ENCODE measurements around the gene MINAR2.

The MINAR2 gene, protein sequence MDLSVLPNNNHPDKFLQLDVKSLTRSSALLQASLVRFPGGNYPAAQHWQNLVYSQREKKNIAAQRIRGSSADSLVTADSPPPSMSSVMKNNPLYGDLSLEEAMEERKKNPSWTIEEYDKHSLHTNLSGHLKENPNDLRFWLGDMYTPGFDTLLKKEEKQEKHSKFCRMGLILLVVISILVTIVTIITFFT

DNA sequence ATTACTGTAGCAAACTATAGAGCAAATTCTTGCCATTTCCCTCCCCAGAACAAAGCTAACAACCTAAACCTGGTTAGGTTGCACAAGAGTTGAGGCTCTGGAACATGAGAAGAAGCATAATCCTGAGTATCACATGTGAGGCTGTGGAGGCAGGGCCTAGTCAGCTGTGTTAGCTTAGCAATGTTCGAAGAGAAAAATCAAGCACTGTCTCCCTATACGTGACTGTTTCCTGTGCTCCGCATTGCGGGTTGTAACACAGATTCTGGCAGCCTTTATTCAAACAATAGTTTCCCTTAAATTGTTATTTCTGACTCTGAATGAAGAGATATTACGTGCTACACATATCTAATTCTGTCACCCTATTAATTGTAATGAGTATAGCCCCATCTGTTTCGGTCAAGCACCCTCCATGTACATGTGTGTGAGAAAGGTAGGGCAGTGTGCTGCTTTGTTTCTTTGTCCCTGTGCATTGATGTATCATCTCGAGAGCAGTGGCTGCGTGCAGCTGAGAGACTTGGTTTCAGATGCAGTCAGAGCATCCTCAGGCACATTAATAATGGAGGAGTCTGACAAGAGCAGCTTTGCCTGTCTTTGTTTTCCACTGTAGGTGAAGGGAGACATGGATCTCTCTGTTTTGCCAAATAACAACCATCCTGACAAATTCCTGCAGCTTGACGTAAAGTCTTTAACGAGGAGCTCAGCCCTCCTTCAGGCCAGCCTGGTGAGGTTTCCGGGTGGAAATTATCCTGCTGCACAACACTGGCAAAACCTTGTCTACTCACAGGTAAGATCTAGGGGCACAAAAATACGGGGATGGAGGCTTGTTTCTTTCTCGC lies at the start of gene MINAR2:
TSS of gene MINAR2 (plus strand) at position 523 of the 836 bp plus-strand sequence. CDS start at position 620, 97 bp downstream.
- no peak for DNase-seq
- TF ChIP-seq POLR2A (IDR thresholded peaks at IDR 0.05; ENCODE audit: low read length), result no peak
- TF ChIP-seq GATA1 (IDR thresholded peaks at IDR 0.05; ENCODE audit: low read depth, low read length), result no peak

DNA sequence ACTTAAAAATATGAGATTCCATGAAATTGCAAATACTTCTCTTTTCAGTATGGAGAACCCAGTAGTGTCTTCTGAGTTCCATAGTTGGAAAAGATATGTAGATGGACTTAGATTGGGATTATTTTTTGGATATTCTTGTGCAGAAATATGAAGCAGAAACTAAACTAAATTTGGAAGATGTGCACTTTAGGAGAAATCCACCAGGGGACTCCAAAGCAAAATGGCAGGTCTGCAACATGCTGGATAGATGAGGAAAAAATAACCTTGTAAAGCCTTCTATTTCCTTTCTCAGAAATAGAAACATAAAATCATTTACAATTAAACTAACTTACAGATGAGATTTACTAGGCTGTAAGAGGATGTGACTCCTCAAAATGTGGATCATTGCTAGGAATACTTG lies 49.2 kb upstream of the MINAR2 start:
- TF ChIP-seq GATA1 (IDR thresholded peaks at IDR 0.05; ENCODE audit: low read depth, low read length), result no peak
- no peak for TF ChIP-seq POLR2A (IDR thresholded peaks at IDR 0.05; ENCODE audit: low read length)
- no peak for DNase-seq

DNA sequence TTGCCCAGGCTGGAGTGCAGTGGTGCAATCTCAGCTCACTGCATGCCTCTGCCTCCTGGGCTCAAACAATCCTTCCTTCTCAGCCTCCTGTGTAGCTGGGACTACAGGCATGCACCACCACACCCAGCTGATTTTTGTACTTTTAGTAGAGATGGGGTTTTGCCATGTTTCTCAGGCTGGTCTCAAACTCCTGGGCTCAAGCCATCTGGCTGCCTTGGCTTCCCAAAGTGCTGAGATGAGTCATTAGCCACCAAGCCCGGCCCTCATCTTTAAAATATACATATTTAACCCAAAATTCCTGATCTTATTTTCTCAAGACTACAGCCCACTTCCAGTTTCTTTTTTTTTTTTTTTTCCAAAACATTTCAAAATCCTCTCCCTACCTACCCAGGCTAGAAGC lies 31.7 kb upstream of the MINAR2 start:
- no peak for DNase-seq
- TF ChIP-seq GATA1 (IDR thresholded peaks at IDR 0.05; ENCODE audit: low read depth, low read length) (no peak), POLR2A (IDR thresholded peaks at IDR 0.05; ENCODE audit: low read length) (no peak)

DNA sequence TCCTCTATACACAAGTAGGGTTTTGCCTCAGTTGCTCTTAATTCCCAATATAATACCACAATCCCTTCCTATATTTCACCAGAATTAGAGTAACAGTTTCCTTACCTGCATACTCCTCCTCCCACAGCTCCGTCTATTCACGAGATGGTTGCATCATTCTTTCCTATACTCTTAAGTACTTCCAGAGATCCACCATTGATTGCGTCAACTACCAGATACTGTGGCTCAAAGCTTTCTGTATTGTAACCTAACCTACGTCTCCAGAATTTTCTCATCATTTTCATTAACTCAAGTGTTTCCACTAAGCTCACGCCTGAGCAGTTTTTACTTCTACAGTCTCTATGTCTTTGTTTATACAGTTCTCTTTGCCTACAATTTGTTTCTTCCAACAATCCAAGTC lies 31.2 kb upstream of the MINAR2 start:
- TF ChIP-seq GATA1 (IDR thresholded peaks at IDR 0.05; ENCODE audit: low read depth, low read length) (no peak), POLR2A (IDR thresholded peaks at IDR 0.05; ENCODE audit: low read length) (no peak)
- no peak for DNase-seq

DNA sequence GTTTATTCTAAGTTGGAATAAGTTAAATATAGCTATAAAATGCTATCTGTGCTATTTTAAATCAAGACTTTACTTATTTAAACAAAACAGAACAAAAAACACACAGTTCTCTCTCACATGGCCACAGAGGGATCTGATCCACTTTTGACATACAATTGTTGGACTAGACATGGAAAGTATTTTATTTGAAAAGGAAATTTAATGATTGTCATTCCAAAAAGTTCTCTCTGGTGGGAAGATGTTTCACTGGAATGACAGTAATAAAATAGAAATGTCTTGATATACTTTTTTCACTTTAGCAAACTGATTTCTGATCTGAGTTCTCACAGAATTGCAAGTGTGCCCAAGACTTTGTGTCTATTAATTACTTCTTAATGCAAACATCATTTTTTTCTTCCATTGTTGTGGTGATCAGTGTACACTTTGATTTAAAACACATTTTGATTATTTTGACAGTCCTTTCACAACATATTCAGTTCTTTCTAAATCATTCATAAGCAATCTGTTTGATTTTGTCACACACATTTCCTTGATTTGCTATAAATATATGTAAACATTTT lies 30.1 kb upstream of the MINAR2 start:
- no peak for TF ChIP-seq POLR2A (IDR thresholded peaks at IDR 0.05; ENCODE audit: low read length)
- no peak for TF ChIP-seq GATA1 (IDR thresholded peaks at IDR 0.05; ENCODE audit: low read depth, low read length)
- DNase-seq, result no peak

DNA sequence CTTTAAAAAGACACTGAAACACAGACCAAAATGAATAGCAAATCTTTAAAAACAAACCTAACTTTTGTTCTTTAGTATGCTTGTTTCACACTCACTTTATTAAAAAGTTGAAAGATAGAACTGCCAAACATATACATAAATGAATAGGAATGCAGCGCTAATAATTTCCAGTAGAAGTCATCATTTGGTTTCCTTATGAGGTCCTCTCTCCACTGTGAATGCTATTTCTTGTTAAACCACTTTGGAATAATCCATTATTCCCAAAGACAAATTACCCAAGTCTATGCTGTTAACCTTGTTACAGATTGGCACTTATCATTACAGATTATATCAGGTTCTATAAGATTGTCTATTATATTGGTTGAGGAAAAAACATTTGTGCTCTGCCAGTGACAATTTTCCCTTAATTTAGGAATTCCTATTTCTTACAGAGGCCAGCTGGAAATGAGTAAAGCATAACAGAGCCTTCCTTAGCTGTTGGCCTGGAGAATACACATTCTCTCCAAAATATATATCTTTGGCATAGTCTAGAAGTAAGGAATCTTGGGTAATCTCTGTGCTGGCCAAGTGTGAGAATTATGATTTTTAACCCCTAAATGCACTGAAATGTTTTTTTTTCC lies 29.3 kb upstream of the MINAR2 start:
- TF ChIP-seq POLR2A (IDR thresholded peaks at IDR 0.05; ENCODE audit: low read length) (no peak), GATA1 (IDR thresholded peaks at IDR 0.05; ENCODE audit: low read depth, low read length) (no peak)
- no peak for DNase-seq

DNA sequence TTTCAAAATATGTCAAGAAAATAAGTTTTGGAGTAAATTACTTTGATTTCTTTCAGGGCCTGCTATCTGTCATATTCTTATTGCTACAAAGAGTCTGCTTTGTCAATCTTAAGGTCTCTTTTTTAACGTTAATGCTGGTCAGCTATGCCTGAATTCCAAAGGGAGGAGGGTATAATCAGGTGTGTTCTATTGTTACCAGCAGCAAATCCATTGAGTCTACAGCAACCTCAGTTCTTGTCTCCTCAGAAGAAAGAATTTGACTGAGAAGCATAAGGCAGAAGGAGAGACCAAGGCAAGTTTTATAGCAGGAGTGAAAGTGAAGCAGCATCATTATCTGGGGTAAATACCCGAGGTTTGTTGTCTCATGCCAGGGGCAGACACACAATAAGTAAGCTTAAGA lies 23.7 kb upstream of the MINAR2 start:
- DNase-seq, result no peak
- TF ChIP-seq POLR2A (IDR thresholded peaks at IDR 0.05; ENCODE audit: low read length) (no peak), GATA1 (IDR thresholded peaks at IDR 0.05; ENCODE audit: low read depth, low read length) (no peak)

DNA sequence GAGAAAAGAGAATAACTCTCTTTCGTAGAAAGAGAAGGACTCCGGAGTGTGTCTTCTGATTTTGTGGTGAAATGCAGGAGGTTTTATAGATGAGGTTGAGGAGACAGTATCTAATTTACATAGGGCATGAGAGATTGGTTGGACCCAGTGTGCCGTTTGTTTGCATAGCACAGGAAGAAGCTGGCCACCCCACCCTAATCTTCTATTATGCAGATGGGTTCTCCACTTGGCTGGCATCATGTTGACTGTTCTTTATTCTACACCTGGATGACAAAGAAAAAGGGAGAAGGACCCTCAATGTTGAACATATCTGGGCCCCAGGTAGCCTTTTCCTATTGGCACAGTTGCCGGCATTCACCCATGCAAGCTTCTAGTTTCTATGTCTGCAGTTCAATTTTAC lies 23.2 kb upstream of the MINAR2 start:
- no peak for DNase-seq
- TF ChIP-seq GATA1 (IDR thresholded peaks at IDR 0.05; ENCODE audit: low read depth, low read length) (no peak), POLR2A (IDR thresholded peaks at IDR 0.05; ENCODE audit: low read length) (no peak)

DNA sequence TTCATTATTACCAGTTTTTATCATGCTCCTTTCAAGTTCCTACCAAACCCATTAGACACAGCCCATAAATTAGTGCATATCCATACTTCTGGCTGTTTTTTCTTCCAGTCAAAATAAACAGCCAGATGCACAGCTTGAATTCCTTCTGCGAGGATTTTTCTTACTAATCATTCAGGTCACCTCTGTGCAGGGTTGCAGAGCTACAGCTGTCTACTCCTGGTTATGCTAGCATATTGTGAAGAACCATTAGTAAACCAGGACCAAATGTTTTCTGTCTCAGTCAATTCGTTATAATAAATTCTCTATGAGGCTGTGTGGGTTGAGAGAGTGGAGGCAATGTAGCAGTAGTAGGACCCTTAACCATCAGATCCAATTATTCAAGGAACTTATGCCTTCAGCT lies 8.1 kb upstream of the MINAR2 start:
- no peak for TF ChIP-seq GATA1 (IDR thresholded peaks at IDR 0.05; ENCODE audit: low read depth, low read length)
- no peak for TF ChIP-seq POLR2A (IDR thresholded peaks at IDR 0.05; ENCODE audit: low read length)
- no peak for DNase-seq

DNA sequence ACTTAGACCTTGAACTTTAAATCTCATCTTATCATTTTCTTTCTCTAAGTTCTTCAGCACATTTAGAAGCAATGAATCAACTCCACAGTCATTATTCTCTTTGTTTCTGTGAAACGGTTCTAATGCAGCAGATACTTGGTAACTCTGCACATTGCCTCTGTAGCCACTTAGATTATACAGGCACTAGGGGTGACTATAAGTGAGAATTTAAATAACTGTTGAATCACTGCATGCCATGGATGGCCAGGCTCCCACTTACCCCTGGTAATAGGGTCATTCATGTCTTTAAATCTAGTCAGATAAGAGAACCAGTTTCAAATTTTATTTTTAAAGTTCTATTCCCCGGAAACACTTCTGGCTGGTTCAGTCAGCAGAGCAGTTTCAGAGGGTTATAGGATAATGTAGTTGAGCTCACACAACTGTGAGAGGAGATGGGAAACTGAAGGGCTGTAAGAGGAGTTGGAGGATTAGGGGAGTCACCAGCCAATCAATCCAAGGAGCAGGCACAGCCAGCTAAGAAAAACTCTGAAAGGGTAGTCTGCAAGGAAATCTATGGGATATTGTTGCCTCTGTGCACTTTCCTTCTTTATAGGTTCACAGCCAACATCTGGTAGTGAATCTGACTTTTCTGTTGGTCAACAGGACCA lies 4.2 kb upstream of the MINAR2 start:
- TF ChIP-seq GATA1 (IDR thresholded peaks at IDR 0.05; ENCODE audit: low read depth, low read length), result no peak
- no peak for TF ChIP-seq POLR2A (IDR thresholded peaks at IDR 0.05; ENCODE audit: low read length)
- no peak for DNase-seq

DNA sequence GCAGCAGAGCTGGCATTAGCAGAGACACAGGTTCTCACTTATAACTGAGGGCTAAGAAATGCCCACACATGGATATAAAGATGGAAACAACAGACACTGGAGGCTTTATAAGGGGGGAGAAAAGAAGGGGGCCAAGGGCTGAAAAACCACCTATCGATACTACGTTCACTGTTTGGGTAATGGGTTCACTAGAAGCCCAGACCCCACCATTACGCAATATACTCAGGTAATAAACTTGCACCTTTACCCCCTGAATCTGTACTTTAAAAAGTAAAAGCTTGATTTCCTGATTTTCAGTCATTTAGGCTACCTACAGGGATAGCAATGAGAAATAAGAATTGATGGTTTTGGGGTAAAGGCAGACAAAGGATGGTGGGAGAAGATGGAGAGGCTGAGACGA lies 1.9 kb upstream of the MINAR2 start:
- TF ChIP-seq GATA1 (IDR thresholded peaks at IDR 0.05; ENCODE audit: low read depth, low read length) (no peak), POLR2A (IDR thresholded peaks at IDR 0.05; ENCODE audit: low read length) (no peak)
- DNase-seq, result no peak

DNA sequence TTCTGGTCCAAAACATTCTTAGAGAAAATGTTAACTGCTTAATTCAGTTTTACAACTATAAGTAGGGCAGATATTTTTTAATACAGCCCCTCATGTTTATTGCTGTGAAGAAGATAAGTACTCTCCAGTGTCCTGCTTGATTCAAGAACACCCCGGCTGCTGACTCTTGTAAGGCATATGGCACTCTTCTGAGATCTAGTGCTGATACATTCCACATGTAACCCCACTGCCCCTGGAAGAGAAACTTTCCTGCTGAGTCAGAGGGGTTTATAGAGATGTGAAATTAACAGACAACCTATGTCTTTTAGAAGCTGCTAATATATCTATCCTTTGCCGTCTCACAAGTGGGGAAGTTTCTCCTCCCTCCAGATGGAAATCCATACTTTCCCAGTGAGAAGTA lies 1.0 kb upstream of the MINAR2 start:
- DNase-seq, result no peak
- TF ChIP-seq POLR2A (IDR thresholded peaks at IDR 0.05; ENCODE audit: low read length) (no peak), GATA1 (IDR thresholded peaks at IDR 0.05; ENCODE audit: low read depth, low read length) (no peak)

DNA sequence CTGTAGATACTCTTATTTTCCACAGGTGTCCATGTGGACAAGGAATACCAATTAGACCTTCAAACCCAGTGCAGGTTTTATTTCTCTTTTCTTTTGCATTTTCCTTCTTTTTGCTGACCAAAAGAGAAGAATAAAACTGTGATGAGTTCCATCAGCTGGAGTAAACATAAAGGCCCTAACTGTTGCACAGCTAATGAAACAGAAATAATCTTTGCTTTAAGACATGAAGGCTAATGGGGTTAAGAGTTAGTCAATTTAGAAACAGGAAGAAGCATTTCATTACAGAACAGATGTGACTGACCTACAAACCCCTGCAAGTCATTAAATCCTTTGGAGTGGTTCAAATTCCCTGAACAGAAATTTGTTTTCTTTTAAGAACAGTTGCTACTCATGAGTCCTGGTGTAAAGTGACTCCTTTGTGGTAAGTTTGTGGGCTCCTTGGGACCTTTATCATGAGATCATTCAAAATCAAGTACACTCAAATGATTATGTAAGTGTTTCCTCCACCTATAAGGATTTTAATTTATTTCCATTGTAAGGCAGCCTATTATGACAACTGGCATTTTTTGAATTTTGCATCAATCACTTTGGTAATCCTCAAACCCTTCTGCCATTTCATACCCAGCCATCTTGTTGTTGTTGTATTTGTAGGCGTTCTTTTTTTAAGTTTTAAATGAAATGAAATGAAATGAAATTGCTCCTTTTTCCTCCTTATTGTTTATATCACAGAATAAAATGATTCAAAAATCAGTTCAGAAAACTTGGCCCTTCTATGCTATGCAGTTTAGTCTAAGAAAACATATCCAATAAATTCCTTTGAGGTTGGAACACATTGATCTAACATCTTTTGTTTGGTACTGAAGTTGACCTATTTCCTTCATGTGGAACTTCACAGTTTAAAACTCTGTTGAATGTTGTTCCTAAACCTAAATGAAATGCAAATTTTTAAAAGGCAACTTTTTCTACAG lies 1.3 kb downstream of the MINAR2 start:
- no peak for TF ChIP-seq GATA1 (IDR thresholded peaks at IDR 0.05; ENCODE audit: low read depth, low read length)
- TF ChIP-seq POLR2A (IDR thresholded peaks at IDR 0.05; ENCODE audit: low read length), result no peak
- DNase-seq, result no peak

Data from erythroblast (primary cell).